HTERT RPE-1 (cell line): ENCODE data around the gene SGMS1.

Source experiments
- in situ Hi-C: fragments of 300-500 bp; cut with MboI; formaldehyde crosslinking; loops from 4 replicates; pipeline ENCODE4 v1.14.3; 2020; ENCODE audit warnings: low sequenced_read_pairs

The SGMS1 gene

DNA sequence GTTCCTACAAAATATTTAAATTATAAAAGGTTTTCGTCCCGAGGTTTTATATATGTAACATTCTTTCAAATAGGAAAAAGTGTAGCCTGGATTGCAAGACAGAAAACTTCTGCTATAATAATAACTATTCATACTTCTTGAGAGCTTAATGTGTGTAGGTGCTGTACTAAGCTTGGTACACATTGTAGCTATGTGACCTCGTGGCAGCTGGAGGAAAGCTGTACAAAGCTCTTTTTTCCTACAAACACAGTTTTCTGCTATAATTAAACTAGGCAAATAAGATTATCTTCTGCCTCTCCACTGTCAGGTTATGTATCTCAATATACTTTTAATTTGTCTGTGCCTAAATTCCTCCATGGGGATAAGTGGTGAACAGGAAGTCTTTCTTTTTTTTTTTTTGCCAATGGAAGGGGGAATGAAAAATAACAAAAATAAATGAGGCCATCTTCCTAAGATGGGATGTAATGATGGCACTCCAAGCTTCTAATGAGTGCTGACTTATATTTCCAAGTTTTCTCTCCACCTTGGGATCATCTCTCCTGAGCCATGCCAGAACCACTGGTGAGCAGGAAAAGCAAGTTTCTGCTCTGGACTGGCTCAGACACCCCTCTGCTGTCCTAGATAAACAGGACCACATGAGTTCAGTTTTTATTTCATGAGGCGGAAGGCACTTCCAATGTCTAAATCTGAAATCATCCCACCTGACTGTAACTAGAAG lies 9.9 kb downstream of the SGMS1 start:
- in situ Hi-C loops: no loop called here

DNA sequence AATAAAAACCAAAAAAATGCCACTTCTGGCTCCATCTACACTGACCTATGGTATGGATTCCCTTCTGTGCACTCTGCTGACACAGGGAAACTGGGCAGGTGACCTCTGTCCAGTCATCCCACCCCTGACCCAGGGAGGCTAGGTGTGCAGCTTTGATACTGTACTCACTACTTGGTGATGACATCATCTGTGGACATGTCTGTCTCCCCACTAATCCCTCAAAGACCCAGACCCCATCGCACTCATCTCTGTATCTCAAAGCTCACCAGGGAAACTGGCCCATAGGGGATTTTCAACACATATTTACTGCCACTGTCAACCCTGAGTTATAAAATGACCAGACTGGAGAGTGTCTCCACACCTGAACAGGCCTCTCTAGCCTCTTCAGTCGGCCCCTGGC lies 10.6 kb downstream of the SGMS1 start:
- in situ Hi-C loops: no loop called here

DNA sequence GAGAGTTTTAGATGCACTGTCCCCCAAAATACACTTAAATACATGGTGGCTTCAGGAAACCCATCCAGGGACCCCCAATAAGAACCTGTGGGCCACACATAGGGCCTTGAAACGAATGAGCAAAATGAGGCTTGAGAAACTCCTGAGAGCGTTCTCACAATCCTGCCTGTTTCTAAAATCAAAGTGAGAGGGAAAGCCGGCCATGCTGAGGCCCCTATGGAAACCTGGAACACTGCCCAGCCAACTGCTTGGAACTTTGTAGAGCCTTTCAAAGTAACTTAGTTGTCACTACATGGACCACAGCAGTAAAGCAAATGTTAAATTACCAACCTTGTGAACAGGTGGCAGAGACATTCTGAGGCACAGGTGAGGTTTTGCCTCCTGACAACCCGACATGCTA lies 13.4 kb downstream of the SGMS1 start:
- in situ Hi-C loops: no loop called here

DNA sequence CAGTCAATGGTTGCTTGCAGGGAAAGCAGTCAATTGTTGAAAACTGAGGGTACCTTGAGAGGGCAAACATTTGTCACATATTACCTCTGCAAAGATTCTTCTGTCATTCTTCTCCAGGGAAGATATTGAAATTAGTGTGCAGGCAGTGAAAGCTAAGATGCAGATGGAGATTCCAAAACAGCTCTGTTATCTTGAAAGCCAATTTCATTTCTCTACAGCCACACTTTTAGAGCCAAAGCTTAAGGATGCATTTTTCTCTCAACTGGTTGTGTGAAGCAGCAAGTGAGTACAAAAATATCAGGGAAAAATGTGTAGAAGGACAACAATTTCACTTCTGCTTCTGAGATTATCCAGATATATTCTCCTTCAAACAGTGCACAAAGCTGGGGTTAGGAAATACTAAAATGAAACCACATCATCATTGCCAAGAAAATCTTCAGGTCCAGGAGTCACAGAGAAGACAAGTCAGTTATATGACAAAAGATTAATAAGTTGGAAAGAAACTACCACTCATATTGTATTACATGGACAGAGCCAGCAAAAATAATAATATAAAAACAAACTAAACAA lies 16.3 kb downstream of the SGMS1 start:
- in situ Hi-C loops: no loop called here

DNA sequence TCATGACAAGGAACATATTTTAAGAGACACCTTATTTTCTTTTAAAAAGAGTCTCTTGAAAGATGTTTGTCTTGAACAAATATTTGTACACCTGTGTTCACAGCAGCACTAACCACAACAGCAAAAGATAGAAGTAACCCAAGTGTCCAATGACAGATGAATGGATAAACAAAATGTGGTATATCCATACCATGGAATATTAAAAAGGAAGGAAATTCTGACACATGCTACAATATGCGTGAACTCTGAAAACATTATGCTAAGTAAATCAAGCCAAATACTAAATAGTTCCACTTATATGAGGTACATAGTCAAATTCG lies 17.8 kb downstream of the SGMS1 start:
- in situ Hi-C loops: no loop called here

DNA sequence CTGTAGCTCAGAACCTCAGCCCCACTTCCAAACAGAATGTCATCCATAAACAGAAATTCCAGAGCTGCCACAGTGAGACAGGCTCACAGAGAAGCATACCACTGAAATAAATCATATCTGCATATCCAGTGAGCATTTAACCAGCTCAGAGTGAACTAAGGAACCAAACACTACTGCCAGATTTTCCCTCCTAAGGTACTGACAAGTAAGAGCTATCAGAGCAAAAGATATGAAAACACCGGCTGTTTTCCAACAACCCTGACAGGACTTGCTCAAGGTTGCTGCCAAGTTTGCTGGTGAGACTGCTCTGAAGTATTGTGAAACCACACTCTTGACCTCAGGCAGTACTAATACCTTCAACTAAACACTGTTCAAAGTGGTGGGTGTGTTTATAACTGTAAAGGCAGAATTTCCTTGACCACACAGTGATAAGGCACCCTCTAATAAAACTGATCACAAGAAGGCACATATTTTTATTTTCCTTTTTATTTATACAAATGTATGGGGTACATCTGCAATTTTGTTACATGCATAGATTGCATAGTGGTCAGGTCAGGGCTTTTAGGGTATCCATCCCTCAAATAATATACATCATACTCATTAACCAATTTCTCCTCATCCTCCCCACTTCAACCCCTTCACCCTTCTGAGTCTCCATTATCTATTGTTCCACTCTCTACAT lies 18.3 kb downstream of the SGMS1 start:
- in situ Hi-C loops: no loop called here

DNA sequence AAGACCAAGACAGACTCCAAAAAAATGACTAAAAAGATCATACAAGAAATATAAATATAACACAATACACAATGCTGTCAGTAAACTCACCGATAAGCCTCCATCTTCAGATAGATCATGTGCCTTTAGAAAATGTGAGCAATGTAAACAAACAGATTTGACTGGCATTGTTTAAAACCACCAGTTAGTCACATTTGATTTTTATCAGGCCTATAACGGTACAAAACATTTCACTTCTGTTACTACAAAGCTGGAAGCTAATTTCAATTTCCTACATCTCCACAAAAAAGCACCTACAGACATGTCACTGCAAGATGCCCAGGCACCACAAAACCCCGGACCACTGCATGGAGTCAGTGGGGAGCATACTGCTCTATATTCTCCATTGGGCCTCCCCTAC lies 18.9 kb downstream of the SGMS1 start:
- in situ Hi-C loops: no loop called here

DNA sequence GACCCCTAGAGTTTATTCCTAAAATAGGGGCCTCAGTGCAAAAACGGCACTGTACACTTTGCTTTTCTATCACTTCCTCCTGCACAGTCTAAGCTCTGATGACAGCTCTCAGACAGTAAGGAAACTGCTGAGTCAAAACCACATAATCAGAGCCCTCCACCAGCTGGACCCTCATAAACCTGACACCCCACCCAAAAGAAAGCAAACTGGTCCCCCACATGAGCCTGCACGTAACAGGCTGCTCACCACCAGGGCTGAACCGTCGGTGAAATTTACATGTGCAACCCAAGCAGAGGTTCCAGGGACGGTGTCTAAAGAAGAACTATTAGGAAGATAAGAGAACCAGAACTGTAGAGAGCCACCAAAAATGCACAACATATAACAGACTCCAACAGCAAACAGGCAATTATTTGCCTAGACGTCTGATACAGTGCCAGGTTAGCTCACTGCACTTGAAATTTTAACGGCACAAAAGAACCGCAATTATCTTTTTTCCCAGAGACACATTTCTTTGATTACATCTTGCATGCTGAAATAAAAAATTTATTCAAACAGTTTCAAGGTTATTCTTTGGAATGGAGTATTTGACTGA lies 19.6 kb downstream of the SGMS1 start:
- in situ Hi-C loops: no loop called here

DNA sequence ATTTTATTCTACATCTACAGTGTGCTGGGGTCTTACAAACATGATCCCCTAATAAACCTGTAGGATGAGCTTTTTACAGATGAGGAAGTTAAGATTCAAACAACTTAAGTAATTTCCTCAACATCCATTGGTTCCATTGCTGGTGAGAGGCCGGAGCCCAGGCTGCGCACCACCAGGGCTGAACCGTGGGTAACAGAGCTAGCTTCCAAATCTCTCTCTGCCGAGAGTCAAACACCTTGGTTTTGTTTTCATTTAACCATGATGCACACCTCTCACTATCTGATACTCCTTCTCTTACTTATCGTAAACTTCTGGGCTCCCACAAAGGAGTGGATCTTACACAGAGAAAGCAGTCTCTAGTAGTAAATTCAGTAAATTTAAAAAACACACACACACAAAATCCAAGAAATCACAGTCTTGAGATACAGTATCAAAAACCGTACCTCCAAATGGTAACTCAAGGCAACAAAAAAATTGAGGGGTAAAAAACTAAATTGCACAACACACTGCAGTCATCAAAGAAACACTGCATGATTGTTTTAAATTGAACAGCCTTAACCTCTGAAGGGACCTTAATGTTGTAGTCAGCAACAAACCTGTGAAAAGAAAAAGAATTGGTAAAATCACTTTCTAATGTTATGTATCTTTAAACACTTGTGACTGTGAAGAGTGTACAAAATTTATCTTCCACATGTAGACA lies 20.5 kb downstream of the SGMS1 start:
- in situ Hi-C loops: no loop called here

DNA sequence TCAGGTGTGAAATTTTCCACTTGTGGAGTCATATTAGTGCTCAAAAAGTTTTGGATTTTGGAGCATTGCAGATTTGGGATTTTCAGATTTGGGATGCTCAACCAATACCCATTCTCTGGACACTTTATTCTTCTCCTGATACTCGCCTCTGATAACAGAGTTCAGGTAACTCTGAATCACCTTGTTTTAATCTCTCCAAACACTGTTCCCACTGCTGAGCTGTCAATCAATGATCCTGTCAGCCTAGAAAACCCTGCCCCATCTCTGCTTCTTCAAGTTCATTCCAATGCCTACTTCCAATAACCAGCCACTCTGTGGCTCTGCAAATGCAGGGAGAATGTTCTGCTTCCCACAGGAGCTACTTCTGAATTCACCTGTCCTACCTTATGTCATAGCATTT lies 21.8 kb downstream of the SGMS1 start:
- in situ Hi-C loops: no loop called here

DNA sequence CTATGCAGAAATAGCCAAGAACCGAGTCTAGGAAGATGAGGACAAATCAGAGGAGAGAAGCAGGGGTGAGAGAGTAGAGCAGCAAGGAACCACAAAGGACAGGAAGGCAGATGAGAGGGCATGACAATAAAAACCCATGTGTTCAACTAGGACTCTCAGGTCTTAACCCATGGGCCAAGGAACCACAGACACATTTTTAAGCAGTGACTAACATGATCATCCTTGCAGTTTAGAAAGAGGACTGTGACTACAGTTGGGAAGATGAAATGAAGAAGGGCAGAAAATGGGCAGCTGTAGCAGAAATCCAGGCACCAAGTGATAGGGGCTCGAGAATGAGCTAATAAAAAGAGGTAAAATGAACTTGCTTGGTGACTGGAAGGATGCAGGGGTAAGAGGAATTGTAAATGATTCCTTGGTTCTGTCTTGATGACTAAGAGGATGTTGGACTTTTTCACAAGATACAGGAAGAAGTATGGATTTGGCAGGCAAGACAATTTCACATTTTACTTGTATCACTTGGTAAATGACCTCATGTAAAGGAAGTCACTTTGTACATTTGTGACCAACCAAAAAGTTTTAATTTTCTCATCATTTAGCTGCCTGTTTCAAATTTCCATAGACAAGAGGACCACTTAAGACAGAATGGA lies 22.8 kb downstream of the SGMS1 start:
- in situ Hi-C loops: no loop called here

DNA sequence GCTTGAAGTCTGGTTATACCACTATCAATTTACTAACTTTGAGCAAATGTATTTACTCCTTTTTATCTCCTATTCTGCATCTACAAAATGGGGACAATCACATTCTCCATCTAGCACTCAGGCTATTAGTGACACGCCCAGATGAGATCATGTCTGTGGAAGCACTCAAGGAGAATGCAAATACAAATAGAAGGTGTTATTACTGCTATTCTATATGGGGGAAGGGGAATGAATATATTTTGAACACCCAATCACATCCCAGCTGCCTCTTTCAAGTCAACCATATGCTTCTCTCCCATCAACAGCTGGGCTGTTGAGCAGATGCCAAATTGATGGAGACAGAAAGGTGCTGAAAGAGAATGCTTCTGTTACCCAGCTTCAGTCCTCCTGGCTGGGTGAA lies 23.5 kb downstream of the SGMS1 start:
- in situ Hi-C loops: no loop called here

DNA sequence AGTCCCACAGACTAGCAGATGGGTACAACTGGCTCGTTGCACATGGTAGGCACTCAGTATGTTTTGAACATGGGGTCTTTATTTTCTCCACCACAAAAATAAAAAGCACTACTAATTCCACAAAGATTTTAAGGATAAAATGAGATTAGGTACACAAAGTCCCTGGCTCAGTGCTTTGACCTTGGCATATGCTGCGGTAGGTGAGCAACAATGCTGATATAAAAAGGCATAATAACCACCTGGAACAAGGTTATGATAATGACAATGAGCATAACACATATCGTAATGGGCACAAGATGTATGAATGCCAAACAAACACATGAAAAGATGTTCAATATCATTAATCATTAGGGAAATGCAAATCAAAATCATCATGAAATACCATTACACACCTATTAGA lies 26.9 kb downstream of the SGMS1 start:
- in situ Hi-C loops: no loop called here

DNA sequence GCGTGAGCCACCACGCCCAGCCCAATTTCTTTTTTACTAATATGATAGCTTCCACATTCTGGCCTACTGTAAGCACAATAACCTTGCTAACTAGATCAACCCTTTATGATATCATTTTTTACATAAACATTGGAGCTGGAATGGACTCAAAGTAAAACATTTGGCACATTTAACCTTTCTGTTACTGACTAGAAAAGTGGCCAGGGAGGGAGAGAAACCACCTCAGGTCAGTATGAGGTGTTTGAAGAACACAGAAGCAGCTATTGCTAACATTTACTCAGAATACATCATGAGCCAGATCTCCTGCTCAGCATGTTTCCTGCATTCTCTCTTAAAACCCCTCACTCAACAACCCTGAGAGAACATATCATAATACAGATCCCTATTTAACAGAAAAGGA lies 27.3 kb downstream of the SGMS1 start:
- in situ Hi-C loops: no loop called here

DNA sequence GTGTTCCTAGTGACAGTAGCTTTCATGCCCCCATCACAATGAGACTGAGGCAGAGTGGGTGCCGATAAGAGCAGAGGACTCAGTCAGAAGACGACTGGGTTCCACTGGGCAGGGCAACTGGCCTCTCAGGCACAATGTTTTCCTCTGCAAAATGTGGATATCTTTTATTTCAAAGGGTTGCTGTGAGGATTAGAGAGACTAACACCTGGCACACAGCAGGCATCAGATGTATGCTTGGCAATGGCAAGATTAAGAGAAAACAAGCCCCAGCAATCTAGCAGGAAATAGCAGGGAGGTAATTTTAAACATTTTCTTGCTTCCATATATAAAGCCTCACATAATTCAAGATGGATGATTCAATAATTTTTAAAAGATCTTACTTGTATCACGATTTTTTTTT lies 28.0 kb downstream of the SGMS1 start:
- in situ Hi-C loops: no loop called here

DNA sequence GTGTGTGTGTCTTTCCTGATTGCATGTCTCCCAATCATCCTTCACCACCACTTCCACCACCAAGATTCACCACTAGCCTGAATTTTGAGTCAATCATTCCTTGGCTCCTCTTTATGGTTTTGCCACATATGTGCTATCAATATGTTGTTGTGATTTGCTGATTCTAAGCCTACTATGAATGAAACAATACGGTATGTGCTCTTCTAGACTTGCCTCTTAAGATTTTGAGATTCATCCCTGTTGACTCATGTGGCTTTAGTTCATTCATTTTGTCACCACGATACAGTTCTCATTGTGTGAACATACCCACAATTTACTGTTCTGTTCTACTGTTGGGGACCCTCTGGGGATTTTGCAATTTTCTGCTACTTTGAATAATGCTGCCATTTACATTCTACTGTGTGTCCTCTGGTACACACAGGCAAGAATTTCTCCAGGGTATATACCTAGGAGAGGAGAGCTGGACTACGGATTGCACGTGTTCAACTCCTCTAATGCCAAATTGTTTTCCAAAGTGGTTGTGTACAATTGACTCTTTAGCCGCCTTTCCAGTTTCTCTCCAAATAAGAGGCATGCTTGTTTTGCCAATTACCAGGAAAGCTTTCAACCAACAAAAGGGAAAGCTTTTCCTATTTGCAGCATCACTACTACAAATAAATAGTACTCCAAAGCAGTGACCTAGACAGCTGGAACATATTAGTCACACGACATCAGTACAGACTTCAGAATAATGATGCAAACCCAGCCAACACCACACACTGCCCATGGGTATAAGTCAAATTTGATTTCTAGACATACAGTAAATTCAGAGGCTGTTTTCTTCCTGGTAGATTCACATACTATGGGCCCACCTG lies 30.0 kb downstream of the SGMS1 start:
- in situ Hi-C loops: no loop called here

DNA sequence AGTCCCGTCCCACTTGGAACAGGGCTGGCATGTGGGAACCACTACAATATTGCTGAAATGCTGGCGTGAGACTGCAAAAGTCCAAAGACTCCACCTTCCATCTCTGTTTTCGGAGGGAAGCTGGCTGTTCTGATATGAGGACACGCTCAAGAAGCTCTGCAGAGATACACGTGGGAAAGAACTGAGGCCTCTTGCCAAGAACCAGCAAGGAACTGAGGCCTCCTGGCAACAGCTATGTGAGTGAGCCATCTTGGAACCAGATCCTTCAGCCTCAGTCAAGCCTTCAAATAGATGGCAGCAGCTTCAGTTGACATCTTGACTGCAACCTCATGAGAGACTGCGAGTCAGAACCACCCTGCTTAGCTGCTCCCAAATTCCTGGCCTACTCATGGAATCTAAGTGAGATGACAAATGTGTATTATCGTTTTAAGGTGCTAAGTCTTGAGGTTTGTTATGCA lies 30.8 kb downstream of the SGMS1 start:
- in situ Hi-C loops: no loop called here

DNA sequence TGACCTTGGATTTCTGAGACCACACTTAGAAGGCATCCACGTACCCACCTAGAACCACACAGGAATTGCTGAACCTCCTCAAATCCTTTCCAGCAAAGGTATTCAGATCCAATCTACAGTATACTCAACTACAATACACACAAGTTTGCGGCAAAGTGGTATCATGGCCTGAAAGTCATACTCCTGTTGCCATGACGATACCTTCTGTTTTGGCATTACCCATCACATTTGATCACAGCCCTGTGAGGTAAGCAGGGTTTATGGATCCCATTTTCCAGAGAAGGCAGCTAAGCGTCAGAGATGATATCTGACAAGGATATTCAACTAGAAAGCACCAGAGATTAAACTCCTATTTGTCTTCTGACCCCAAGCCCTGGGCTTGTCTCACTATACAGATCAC lies 32.8 kb downstream of the SGMS1 start:
- in situ Hi-C loops: no loop called here

DNA sequence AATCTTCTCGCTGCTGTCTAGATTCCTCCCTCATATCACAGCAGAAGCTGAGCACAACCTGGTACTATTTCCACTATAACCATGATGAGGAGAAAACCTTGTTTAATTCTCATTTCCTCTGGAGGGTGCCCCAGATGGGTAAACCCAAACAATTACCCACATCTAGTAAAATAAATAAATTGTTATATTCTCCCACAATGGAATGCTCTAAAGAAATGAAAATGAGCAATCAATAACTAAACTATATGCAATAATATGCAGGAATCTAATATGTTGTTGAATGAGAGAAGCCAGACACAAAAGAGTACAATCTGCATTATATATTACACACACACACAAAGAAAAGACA lies 37.0 kb downstream of the SGMS1 start:
- in situ Hi-C loops: no loop called here
